ENCODE data around the gene SFMBT1. TPM values are rescaled to one million over a fixed set of nuclear protein-coding genes. Genes with fewer than 3 reads are reported as not detected.
A peak's percentile ranks its signal among the peaks of the same experiment; 100 is the strongest.

Gene SFMBT1
- total RNA-seq, 1 donor from 2014 or later, result 9.1 TPM

- DNase-seq (ENCODE audit: extremely low spot score in 2 of 2), result no peak
- no peak overlapping the region for H3K4me3 ChIP-seq
- H3K4me1 ChIP-seq, result no peaks in the 10 kb centered on the region
- no peak overlapping the region for H3K27ac ChIP-seq
- TF ChIP-seq, protein P1, sequence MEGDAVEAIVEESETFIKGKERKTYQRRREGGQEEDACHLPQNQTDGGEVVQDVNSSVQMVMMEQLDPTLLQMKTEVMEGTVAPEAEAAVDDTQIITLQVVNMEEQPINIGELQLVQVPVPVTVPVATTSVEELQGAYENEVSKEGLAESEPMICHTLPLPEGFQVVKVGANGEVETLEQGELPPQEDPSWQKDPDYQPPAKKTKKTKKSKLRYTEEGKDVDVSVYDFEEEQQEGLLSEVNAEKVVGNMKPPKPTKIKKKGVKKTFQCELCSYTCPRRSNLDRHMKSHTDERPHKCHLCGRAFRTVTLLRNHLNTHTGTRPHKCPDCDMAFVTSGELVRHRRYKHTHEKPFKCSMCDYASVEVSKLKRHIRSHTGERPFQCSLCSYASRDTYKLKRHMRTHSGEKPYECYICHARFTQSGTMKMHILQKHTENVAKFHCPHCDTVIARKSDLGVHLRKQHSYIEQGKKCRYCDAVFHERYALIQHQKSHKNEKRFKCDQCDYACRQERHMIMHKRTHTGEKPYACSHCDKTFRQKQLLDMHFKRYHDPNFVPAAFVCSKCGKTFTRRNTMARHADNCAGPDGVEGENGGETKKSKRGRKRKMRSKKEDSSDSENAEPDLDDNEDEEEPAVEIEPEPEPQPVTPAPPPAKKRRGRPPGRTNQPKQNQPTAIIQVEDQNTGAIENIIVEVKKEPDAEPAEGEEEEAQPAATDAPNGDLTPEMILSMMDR (IDR thresholded peaks at IDR 0.05), result no peak
- TF ChIP-seq POLR2AphosphoS5 (IDR thresholded peaks at IDR 0.05; ENCODE audit: insufficient read depth in 1 of 2, low read depth in 1 of 2), result no peak
- no peaks in the 10 kb centered on the region for H3K9me3 ChIP-seq
- H3K36me3 ChIP-seq, result no peaks in the 10 kb centered on the region
- no peaks in the 10 kb centered on the region for H3K27me3 ChIP-seq
- intact Hi-C loops (cut with DNase I), result no loop called here
Measured at GRCh38 chr3:53051929-53052328, 6.1 kb upstream of the SFMBT1 start.

DNA sequence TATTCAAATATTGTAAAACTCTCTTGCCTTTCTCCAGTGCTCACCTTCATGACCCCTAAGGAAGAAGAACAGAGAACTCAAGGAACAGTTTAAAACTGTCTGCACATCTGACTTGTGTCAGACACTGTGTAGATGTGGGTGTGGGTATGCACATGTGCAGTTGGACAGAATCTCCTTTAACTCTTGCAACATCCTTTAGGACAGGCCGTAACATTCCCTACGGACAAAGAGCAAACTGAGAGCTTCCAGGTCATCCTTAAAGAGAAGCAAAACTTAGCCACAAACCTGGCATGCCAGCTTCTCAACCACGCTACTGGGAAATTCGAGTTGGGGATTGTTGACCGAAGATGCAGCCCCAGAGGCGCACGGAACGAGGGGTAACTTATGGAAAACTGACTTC, 4.1 kb upstream of the SFMBT1 start:
- Histone ChIP-seq H3K36me3 (no peaks in the 10 kb centered on the region), H3K4me3 (no peak overlapping the region), H3K27ac (no peak overlapping the region), H3K27me3 (no peaks in the 10 kb centered on the region), H3K4me1 (peaks cover 5% of the 10 kb centered on the region), H3K9me3 (no peaks in the 10 kb centered on the region)
- intact Hi-C loops (cut with DNase I), result no loop called here
- no peak for DNase-seq (ENCODE audit: extremely low spot score in 2 of 2)
- TF ChIP-seq POLR2A (IDR thresholded peaks at IDR 0.05), result no peak

DNA sequence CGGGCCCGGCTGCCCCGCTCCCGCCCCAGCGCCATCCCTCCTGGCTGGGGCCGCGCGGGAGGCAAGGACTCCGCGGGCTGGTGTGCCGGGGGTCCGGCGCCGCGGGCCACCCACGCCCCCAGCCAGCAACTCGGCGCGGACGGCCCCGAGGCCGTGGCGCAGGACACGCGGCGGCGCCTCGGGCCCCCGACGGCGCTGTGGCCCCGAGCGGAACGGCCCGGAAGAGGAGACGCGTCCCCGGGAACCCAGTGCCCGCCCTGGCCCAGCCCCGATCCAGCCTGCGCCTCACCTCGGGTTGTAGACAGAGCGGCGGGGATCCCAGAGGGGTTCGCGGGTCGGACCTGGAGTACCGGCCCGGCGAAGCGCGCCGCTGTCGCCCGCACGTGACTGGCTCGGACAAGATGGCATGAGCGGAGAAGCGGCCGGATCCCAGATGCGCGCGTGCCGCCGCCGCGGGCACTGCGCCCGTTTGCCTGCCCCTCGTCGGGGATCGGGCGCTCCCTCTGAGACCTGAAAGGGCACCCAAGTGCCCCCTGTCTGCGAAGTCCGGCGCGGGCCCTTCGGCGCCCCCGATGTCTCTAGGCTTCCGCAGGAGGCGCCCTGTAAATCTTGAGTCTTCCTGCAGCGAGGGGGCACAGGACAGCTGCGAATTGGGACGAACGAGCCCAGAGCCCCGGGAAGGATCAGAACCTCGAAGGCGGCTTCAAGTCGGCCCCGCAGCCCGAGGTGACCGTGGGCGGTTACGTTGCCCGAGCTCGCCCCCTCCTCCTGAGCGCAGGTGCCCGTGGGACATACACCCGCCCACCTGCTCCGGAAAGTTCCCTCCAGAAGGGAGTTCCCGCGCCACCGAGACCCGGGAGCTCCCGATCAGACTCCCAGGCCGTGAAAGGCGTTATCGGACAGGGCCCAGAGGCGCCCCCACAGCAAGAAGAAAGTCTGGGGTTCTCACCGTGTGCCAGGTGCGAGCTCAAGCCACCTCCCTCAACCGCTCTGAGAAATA, 598 bp upstream of the SFMBT1 start:
- TF ChIP-seq, protein P1 (IDR thresholded peaks at IDR 0.05), result no peak
- TF ChIP-seq POLR2AphosphoS5 (IDR thresholded peaks at IDR 0.05; ENCODE audit: insufficient read depth in 1 of 2, low read depth in 1 of 2), result peak in 1 of 2 donors; percentile 62
- H3K36me3 ChIP-seq, result no peaks in the 10 kb centered on the region

DNA sequence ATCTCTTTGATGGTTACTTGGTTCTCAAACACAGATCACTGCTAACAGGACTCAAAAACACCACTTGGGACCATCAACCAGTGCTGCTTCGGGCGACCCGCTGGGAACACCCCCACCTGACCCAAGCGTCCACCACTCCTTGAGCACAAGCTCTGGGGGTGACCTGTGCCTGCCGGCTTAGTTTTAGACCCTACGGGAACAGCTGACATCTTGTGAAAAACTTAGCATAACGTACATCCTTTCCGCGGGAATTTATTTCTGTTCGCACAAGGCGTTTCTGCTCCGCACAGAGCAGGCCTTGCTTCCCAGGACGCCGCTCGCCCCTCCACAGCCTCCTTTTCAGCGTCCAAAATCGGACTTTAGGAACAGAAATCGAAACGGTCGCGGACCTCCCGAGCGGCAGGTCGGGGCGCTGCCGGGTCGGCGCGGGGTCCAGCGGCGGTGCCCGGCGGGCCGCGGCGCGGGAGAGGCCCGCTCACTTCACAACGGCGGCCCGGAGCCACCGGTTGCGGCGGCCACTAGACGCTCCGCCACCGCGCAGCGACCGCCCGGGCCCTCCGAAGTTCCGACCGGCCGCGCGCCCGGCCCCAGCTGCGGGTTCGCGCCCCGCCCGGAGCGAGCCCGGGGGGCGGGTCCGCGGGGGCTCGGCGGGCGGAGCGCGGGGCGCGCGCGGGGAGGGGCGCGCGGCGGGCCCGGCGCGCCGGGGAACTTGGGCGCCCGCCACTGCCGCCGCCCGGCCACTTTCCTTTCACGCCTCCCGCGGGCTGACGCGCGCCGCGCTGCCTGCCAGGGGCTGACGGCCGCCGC, 959 bp downstream of the SFMBT1 start:
- intact Hi-C loops (cut with DNase I), result no loop called here
- H3K4me1 ChIP-seq, result peaks cover 17% of the 10 kb centered on the region
- H3K27me3 ChIP-seq, result no peaks in the 10 kb centered on the region
- DNase-seq (ENCODE audit: extremely low spot score in 2 of 2), result no peak
- TF ChIP-seq POLR2AphosphoS5 (IDR thresholded peaks at IDR 0.05; ENCODE audit: insufficient read depth in 1 of 2, low read depth in 1 of 2), result peak in 1 of 2 donors; percentile 31
- TF ChIP-seq, protein P1 (IDR thresholded peaks at IDR 0.05), result no peak
- TF ChIP-seq POLR2A (IDR thresholded peaks at IDR 0.05), result peak in 1 of 2 donors; percentile 19
- peak overlapping the region; percentile 63 to 95 for H3K4me3 ChIP-seq
- H3K36me3 ChIP-seq, result no peaks in the 10 kb centered on the region
- H3K27ac ChIP-seq, result peak overlapping the region; percentile 71
- H3K9me3 ChIP-seq, result no peaks in the 10 kb centered on the region

More for the DNA sequence above, 598 bp upstream of the SFMBT1 start:
- H3K27me3 ChIP-seq, result no peaks in the 10 kb centered on the region
- intact Hi-C loops (cut with DNase I), result no loop called here
- H3K27ac ChIP-seq, result peak overlapping the region; percentile 89
- H3K4me3 ChIP-seq, result peak overlapping the region; percentile 90 to 95
- no peaks in the 10 kb centered on the region for H3K9me3 ChIP-seq
- no peak for DNase-seq (ENCODE audit: extremely low spot score in 2 of 2)
- peaks cover 17% of the 10 kb centered on the region for H3K4me1 ChIP-seq

GRCh38 chr3:53044371-53044710, 1.5 kb downstream of the SFMBT1 start:
- intact Hi-C loops (cut with DNase I), result no loop called here
- Histone ChIP-seq H3K9me3 (no peaks in the 10 kb centered on the region), H3K27me3 (no peaks in the 10 kb centered on the region), H3K4me1 (peaks cover 17% of the 10 kb centered on the region), H3K36me3 (no peaks in the 10 kb centered on the region), H3K4me3 (peak overlapping the region; percentile 63 to 95), H3K27ac (peak overlapping the region; percentile 71)
- no peak for DNase-seq (ENCODE audit: extremely low spot score in 2 of 2)
- TF ChIP-seq POLR2AphosphoS5 (IDR thresholded peaks at IDR 0.05; ENCODE audit: insufficient read depth in 1 of 2, low read depth in 1 of 2) (no peak), POLR2A (IDR thresholded peaks at IDR 0.05) (no peak)
- TF ChIP-seq, protein P1 (IDR thresholded peaks at IDR 0.05), result no peak
